SU-DHL-6 (cell line): ENCODE data around the gene MYBPHL.

Experiments
- EZH2phosphoT487 ChIP-seq: fragments of 200-600 bp; sonication (generic), shearing (Covaris generic); conservative IDR thresholded peaks from 2 replicates; pipeline ENCODE4 v1.6.1; 2018; ENCODE audit warnings: mild to moderate bottlenecking, antibody characterized with exemption, low read length, moderate library complexity, mixed read lengths
- TF ChIP-seq, protein P1 (sequence below): fragments of 200-600 bp; sonication (generic); IDR thresholded peaks from one replicate; pipeline ENCODE4 v1.5.1; 2017; ENCODE audit warnings: antibody characterized with exemption, mild to moderate bottlenecking, low read length, moderate library complexity; ENCODE audit not compliant: insufficient read depth, poor library complexity, severe bottlenecking

DNA sequence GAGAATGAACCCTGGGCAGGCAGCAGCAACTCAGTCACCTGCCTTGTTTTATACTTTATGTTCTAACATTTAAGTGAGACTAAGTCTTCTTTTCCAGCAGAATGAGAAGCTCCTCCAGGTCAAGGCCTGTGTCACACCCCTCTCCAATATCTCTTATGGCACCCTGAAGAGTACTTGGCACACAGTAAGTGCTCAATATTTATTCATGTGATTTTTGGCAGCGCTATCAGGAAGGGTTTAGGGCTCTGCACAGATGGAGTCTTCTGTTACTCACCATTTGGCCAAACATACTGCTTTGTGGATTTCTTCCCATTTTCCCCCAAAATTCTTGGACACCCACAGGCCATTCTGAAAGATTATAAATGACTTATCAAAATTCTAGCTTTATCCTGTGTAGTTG, 43.8 kb upstream of the MYBPHL start:
- TF ChIP-seq, protein P1, sequence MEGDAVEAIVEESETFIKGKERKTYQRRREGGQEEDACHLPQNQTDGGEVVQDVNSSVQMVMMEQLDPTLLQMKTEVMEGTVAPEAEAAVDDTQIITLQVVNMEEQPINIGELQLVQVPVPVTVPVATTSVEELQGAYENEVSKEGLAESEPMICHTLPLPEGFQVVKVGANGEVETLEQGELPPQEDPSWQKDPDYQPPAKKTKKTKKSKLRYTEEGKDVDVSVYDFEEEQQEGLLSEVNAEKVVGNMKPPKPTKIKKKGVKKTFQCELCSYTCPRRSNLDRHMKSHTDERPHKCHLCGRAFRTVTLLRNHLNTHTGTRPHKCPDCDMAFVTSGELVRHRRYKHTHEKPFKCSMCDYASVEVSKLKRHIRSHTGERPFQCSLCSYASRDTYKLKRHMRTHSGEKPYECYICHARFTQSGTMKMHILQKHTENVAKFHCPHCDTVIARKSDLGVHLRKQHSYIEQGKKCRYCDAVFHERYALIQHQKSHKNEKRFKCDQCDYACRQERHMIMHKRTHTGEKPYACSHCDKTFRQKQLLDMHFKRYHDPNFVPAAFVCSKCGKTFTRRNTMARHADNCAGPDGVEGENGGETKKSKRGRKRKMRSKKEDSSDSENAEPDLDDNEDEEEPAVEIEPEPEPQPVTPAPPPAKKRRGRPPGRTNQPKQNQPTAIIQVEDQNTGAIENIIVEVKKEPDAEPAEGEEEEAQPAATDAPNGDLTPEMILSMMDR, result no peak
- no peak for TF ChIP-seq EZH2phosphoT487
